ENCODE measurements around the gene SUMO1. TPM values are rescaled to one million over a fixed set of nuclear protein-coding genes. Genes with fewer than 3 reads are reported as not detected.

Gene SUMO1
- total RNA-seq, 1 donor from 2014 or later: 82.1 TPM

- no peak for DNase-seq (ENCODE audit: low spot score)
- Mint-ChIP-seq H3K4me3 (ENCODE audit: unreplicated experiment) (peak overlapping the region; percentile 59), H3K36me3 (ENCODE audit: low read depth) (no peaks in the 10 kb centered on the region), H3K27ac (ENCODE audit: unreplicated experiment) (no peak overlapping the region), H3K27me3 (ENCODE audit: low read depth) (no peaks in the 10 kb centered on the region), H3K4me1 (ENCODE audit: low read depth) (peaks cover 7% of the 10 kb centered on the region), H3K9me3 (ENCODE audit: low read depth) (peaks cover under 1% of the 10 kb centered on the region)
- TF ChIP-seq CTCF (IDR thresholded peaks at IDR 0.05): peak; percentile 24
Measured at GRCh38 chr2:202171241-202171825, 67.1 kb downstream of the SUMO1 start.

DNA sequence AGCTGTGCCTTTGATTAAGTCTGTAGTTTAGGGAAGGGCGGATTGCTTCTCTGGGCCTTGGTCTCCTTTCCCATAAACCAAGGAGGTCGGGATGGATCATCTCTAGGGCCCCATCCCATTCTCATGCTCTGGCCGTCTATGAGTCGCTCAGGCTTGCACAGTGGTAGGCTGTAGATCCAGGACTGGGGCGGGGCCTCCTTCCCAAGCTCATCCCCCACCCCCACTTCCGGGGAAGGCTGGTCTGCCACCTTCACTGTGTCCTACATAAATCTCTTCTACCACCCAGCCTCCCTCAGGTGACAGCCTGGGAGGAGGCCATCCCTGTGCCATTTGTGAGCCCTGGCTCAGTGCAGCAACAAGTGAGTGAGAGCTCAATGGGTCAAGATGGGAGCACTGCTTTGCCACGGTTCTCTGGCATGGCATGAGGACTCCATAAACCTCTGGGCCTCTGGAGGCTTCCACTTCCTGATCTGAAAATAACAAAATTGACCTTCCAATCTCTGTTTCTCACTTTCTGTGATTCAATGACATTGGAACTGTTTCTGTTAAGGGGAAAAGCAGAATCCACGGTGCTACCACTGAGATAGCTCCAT is 68.5 kb downstream of the SUMO1 start:
- Mint-ChIP-seq H3K4me3 (ENCODE audit: unreplicated experiment) (no peak overlapping the region), H3K36me3 (ENCODE audit: low read depth) (no peaks in the 10 kb centered on the region), H3K9me3 (ENCODE audit: low read depth) (no peaks in the 10 kb centered on the region), H3K27me3 (ENCODE audit: low read depth) (no peaks in the 10 kb centered on the region), H3K4me1 (ENCODE audit: low read depth) (peaks cover 11% of the 10 kb centered on the region), H3K27ac (ENCODE audit: unreplicated experiment) (no peak overlapping the region)
- TF ChIP-seq CTCF (IDR thresholded peaks at IDR 0.05): no peak
- DNase-seq (ENCODE audit: low spot score): no peak

DNA sequence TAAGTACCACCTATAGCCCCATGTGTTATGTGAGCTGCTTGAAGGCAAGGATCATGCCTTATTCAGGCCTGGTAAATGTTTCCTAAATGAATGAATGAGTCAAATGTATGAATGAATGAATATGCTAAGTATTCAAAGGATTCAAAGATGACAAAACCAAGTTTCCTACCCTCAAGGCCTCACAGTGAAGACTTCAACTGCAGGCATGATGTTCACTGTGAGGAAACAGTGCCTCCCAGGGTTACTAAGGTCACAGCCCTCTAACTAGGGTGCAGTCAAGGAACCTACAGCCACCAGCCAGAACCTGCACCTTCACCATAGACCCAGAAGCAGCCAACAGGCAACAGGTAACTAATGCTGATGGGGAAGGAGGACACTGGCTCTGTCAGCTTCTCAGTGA is 69.3 kb downstream of the SUMO1 start:
- no peak for DNase-seq (ENCODE audit: low spot score)
- Mint-ChIP-seq H3K9me3 (ENCODE audit: low read depth) (no peaks in the 10 kb centered on the region), H3K27me3 (ENCODE audit: low read depth) (no peaks in the 10 kb centered on the region), H3K36me3 (ENCODE audit: low read depth) (no peaks in the 10 kb centered on the region), H3K4me1 (ENCODE audit: low read depth) (peaks cover 11% of the 10 kb centered on the region), H3K4me3 (ENCODE audit: unreplicated experiment) (no peak overlapping the region), H3K27ac (ENCODE audit: unreplicated experiment) (no peak overlapping the region)
- TF ChIP-seq CTCF (IDR thresholded peaks at IDR 0.05): no peak

DNA sequence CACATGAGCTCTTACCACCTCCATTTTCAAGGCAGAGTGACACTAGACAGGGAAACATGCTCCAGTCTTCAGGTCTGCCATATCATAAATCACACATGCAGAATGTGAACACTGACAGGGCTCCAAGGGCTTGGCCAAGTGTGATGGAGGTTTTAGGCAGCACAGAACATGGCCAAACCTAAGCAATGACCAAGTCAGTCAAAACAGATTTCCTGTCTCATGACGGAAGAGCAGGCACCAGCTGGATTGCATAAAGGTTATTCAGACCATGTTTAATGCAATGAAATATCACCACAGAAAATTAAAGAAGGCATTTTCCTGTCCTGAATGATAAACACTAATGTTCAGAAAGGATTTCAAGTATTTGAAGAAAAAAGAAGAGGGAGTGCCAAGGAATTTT is 72.5 kb downstream of the SUMO1 start:
- peaks cover 13% of the 10 kb centered on the region for H3K4me1 Mint-ChIP-seq (ENCODE audit: low read depth)
- H3K9me3 Mint-ChIP-seq (ENCODE audit: low read depth): no peaks in the 10 kb centered on the region
- H3K27me3 Mint-ChIP-seq (ENCODE audit: low read depth): no peaks in the 10 kb centered on the region
- DNase-seq (ENCODE audit: low spot score): no peak
- no peak overlapping the region for H3K4me3 Mint-ChIP-seq (ENCODE audit: unreplicated experiment)
- TF ChIP-seq CTCF (IDR thresholded peaks at IDR 0.05): no peak
- H3K36me3 Mint-ChIP-seq (ENCODE audit: low read depth): no peaks in the 10 kb centered on the region
- no peak overlapping the region for H3K27ac Mint-ChIP-seq (ENCODE audit: unreplicated experiment)

DNA sequence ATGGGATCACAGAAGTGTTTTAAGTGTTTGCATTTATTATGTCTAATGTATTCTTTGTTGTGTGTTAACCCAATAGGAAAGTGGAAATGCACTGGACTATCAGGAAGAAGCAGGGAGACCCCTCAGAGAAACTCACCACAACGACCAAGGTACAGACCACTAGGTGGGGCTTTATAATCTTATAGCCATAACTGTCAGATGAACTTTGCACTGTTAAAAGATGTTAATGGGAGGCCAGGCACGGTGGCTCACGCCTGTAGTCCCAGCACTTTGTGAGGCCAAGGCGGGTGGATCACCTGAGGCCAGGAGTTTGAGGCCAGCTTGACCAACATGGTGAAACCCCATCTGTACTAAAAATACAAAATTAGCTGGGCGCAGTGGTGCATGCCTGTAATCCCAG is 73.2 kb downstream of the SUMO1 start:
- Mint-ChIP-seq H3K9me3 (ENCODE audit: low read depth) (no peaks in the 10 kb centered on the region), H3K27ac (ENCODE audit: unreplicated experiment) (no peak overlapping the region), H3K27me3 (ENCODE audit: low read depth) (no peaks in the 10 kb centered on the region), H3K4me1 (ENCODE audit: low read depth) (peaks cover 12% of the 10 kb centered on the region), H3K36me3 (ENCODE audit: low read depth) (no peaks in the 10 kb centered on the region), H3K4me3 (ENCODE audit: unreplicated experiment) (no peak overlapping the region)
- no peak for TF ChIP-seq CTCF (IDR thresholded peaks at IDR 0.05)
- DNase-seq (ENCODE audit: low spot score): no peak

Measured in chondrocyte (in vitro differentiated cells).